Measurements from ENCODE around the gene IFNE. TPM values are rescaled to one million over a fixed set of nuclear protein-coding genes. Genes with fewer than 3 reads are reported as not detected.

IFNE gene
- polyA plus RNA-seq, 1 of the 3 experiments (the other 2 are of a cell fraction) = 0.05 TPM

DNA sequence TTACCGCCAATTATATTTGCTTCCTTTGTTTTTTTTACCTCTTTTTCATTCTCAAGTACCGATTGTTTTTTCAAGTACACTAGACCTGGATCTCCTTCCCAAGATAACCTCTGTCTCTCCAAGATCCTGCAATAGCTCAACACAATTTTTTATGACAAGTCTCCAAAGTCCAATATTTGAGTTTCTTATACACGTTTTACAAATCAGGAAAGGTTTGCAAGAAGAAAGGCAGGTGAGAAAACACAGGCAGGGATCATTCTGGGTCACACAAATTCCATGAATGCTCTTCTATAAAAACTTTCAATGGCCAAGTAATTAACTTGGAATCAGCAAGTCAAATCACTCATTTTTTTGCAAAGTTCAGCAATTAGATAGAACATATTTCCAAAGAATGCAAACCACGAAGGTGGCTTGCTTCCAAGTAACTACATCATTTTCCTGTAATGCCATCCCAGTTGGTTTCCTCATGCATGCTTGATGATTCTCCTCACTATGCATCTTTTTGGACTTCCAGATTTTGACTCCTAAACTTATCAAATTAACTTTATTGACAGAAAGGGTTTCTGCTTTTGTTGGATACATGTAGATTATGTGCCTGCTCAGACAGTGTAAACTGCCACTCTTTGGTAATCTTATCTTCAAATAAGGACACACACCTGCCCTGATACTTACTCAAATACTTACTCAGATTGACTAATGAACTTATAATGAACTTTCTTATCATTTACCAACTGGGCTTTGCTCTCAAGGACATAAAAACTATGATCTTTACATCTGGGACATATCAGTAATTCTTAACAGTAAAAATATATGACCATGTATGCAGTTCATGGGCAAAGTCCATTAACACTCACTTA is 24.7 kb upstream of the IFNE start:
- no peak overlapping the region for H3K27ac ChIP-seq (ENCODE audit: low read depth in 2 of 2, low read length in 1 of 2)
- no peaks in the 10 kb centered on the region for H3K36me3 ChIP-seq (replicated peaks in 1 of 2; ENCODE audit: control insufficient read depth in 1 of 2, insufficient read depth in 2 of 2, low read length in 1 of 2)
- H3K4me2 ChIP-seq = no peak overlapping the region
- no peaks in the 10 kb centered on the region for H3F3A ChIP-seq (replicated peaks; ENCODE audit: insufficient read depth)
- no peaks in the 10 kb centered on the region; the same call in 1 of the 2 replicates for H3K27me3 ChIP-seq (ENCODE audit: insufficient read depth)
- 6% methylated on average over 4 of the region's 4 CpGs for WGBS (ENCODE audit: low lambda C conversion rate)
- no peak for DNase-seq
- no peaks in the 10 kb centered on the region for H3K9me2 ChIP-seq
- no peaks in the 10 kb centered on the region for H3K79me2 ChIP-seq (ENCODE audit: insufficient read depth)
- ChIA-PET CTCF (no interaction called here), POLR2A (no interaction called here)
- H2AFZ ChIP-seq (ENCODE audit: low read depth) = no peak overlapping the region
- no peaks in the 10 kb centered on the region for H3K9me3 ChIP-seq
- no peaks in the 10 kb centered on the region for H4K20me1 ChIP-seq (ENCODE audit: insufficient read depth)
- no peak overlapping the region for H3K9ac ChIP-seq
- no peak overlapping the region for H3K4me3 ChIP-seq (ENCODE audit: low read depth in 2 of 2, low read length in 1 of 2)
- no peaks in the 10 kb centered on the region for H3K4me1 ChIP-seq (ENCODE audit: control insufficient read depth in 1 of 2, insufficient read depth in 2 of 2, low read depth in 1 of 2, low read length in 1 of 2)
- TF ChIP-seq TAF1 (IDR thresholded peaks at IDR 0.05; ENCODE audit: borderline replicate concordance, low read depth, low read length) = no peak
- TF ChIP-seq, protein P1, sequence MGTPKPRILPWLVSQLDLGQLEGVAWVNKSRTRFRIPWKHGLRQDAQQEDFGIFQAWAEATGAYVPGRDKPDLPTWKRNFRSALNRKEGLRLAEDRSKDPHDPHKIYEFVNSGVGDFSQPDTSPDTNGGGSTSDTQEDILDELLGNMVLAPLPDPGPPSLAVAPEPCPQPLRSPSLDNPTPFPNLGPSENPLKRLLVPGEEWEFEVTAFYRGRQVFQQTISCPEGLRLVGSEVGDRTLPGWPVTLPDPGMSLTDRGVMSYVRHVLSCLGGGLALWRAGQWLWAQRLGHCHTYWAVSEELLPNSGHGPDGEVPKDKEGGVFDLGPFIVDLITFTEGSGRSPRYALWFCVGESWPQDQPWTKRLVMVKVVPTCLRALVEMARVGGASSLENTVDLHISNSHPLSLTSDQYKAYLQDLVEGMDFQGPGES (IDR thresholded peaks at IDR 0.05; ENCODE audit: low read depth, low read length) = no peak
- no peak for TF ChIP-seq EP300 (IDR thresholded peaks at IDR 0.05; ENCODE audit: borderline replicate concordance in 1 of 2, low read depth in 1 of 2, low read length in 1 of 2)

DNA sequence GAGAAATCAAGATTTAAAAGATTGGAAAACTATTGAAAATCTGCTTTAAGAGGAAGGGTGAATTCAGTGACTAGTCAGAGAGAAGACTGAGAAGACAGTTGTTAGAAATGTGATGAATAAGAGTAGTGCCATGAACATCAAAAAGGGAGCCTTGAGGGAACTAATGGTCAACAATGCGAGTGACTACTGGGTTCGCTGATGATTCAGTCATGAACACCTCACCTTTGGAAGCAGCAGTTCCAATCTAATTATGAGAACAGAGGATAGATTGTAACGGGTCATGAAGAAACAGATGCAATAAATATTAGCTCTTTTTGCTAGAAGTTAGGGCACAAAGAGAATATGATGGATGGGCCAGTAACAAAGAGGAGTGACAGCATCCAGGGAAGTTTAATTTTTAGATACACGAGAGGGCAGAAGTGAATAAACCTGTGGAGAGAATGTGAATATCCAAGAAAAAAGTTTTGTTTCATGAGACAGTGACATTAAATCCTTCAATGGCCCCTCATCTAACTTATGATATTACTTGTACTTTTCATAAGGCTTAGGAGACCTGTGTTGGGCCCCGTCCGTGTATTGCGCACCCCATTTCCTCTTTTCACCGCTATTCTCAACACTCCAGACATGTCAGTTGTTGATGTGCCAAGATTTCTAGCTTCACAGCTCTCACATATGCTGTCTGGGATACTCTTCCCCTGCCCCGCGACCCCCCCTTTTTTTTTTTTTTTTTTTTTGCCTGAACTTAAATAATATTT is 23.5 kb upstream of the IFNE start:
- Histone ChIP-seq H3K4me1 (ENCODE audit: control insufficient read depth in 1 of 2, insufficient read depth in 2 of 2, low read depth in 1 of 2, low read length in 1 of 2) (no peaks in the 10 kb centered on the region), H3K4me2 (no peak overlapping the region), H3F3A (replicated peaks; ENCODE audit: insufficient read depth) (no peaks in the 10 kb centered on the region), H3K27me3 (ENCODE audit: insufficient read depth) (no peaks in the 10 kb centered on the region; the same call in 1 of the 2 replicates), H3K36me3 (replicated peaks in 1 of 2; ENCODE audit: control insufficient read depth in 1 of 2, insufficient read depth in 2 of 2, low read length in 1 of 2) (no peaks in the 10 kb centered on the region), H3K79me2 (ENCODE audit: insufficient read depth) (no peaks in the 10 kb centered on the region), H3K9me2 (no peaks in the 10 kb centered on the region), H3K9ac (no peak overlapping the region), H3K4me3 (ENCODE audit: low read depth in 2 of 2, low read length in 1 of 2) (no peak overlapping the region), H3K27ac (ENCODE audit: low read depth in 2 of 2, low read length in 1 of 2) (no peak overlapping the region), H2AFZ (ENCODE audit: low read depth) (no peak overlapping the region), H4K20me1 (ENCODE audit: insufficient read depth) (no peaks in the 10 kb centered on the region), H3K9me3 (no peaks in the 10 kb centered on the region)
- WGBS (ENCODE audit: low lambda C conversion rate) = 15% methylated on average over 10 of the region's 10 CpGs
- ChIA-PET CTCF (no interaction called here), POLR2A (no interaction called here)
- TF ChIP-seq RXRA (IDR thresholded peaks at IDR 0.05; ENCODE audit: borderline replicate concordance, low read depth) (no peak), EZH2phosphoT487 (IDR thresholded peaks at IDR 0.05; ENCODE audit: borderline replicate concordance, low read depth) (no peak), RFX5 (IDR thresholded peaks at IDR 0.05; ENCODE audit: low read length) (no peak), POLR2AphosphoS5 (IDR thresholded peaks at IDR 0.05; ENCODE audit: low read depth, low read length) (no peak), MEF2A (IDR thresholded peaks at IDR 0.05; ENCODE audit: borderline replicate concordance, low read depth) (no peak), NFIC (IDR thresholded peaks at IDR 0.05; ENCODE audit: borderline replicate concordance) (no peak)
- TF ChIP-seq, protein P2, sequence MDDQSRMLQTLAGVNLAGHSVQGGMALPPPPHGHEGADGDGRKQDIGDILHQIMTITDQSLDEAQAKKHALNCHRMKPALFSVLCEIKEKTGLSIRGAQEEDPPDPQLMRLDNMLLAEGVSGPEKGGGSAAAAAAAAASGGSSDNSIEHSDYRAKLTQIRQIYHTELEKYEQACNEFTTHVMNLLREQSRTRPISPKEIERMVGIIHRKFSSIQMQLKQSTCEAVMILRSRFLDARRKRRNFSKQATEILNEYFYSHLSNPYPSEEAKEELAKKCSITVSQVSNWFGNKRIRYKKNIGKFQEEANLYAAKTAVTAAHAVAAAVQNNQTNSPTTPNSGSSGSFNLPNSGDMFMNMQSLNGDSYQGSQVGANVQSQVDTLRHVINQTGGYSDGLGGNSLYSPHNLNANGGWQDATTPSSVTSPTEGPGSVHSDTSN (IDR thresholded peaks at IDR 0.05) = no peak
- TF ChIP-seq, protein P3, sequence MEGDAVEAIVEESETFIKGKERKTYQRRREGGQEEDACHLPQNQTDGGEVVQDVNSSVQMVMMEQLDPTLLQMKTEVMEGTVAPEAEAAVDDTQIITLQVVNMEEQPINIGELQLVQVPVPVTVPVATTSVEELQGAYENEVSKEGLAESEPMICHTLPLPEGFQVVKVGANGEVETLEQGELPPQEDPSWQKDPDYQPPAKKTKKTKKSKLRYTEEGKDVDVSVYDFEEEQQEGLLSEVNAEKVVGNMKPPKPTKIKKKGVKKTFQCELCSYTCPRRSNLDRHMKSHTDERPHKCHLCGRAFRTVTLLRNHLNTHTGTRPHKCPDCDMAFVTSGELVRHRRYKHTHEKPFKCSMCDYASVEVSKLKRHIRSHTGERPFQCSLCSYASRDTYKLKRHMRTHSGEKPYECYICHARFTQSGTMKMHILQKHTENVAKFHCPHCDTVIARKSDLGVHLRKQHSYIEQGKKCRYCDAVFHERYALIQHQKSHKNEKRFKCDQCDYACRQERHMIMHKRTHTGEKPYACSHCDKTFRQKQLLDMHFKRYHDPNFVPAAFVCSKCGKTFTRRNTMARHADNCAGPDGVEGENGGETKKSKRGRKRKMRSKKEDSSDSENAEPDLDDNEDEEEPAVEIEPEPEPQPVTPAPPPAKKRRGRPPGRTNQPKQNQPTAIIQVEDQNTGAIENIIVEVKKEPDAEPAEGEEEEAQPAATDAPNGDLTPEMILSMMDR (IDR thresholded peaks at IDR 0.05) = no peak
- DNase-seq = no peak

Data from SK-N-SH (cell line).